T-helper 9 cell (primary cell): ENCODE measurements around the gene STAT3.
"Not testable (repeated sequence)": the region's sequence is repeated elsewhere in the genome, so short reads cannot be mapped to it uniquely, and the experiment has no call there.

ENCODE experiments used
- DNase-seq: peaks from one replicate; pipeline ENCODE4 v3.0.0-alpha.2; 2020

The STAT3 gene

GRCh38 chr17:42346481-42346880, 41.8 kb downstream of the STAT3 start:
- DNase-seq = no peak

GRCh38 chr17:42345396-42346073, 42.7 kb downstream of the STAT3 start:
- DNase-seq = no peak

- no peak for DNase-seq
These were observed 45.8 kb downstream of the STAT3 start for GRCh38 chr17:42342242-42343008.

- no peak for DNase-seq
These were observed 46.7 kb downstream of the STAT3 start for GRCh38 chr17:42341568-42341967.

- DNase-seq = no peak
These were observed 47.5 kb downstream of the STAT3 start for GRCh38 chr17:42340691-42341127.

GRCh38 chr17:42339221-42339620, 49.0 kb downstream of the STAT3 start:
- DNase-seq = no peak

- no peak for DNase-seq
These were observed 49.7 kb downstream of the STAT3 start for GRCh38 chr17:42338427-42338985.

GRCh38 chr17:42337442-42337841, 50.8 kb downstream of the STAT3 start:
- DNase-seq = peak; percentile 50

- no peak for DNase-seq
These were observed 53.6 kb downstream of the STAT3 start for GRCh38 chr17:42334677-42335076.

GRCh38 chr17:42333053-42333452, 55.2 kb downstream of the STAT3 start:
- DNase-seq = no peak

- DNase-seq = no peak
These were observed 58.9 kb downstream of the STAT3 start for GRCh38 chr17:42329025-42329976.

- DNase-seq = no peak
These were observed 63.2 kb downstream of the STAT3 start for GRCh38 chr17:42325026-42325425.

- DNase-seq = no peak
These were observed 64.9 kb downstream of the STAT3 start for GRCh38 chr17:42323268-42323773.

- DNase-seq = peak; percentile 96
These were observed 65.6 kb downstream of the STAT3 start for GRCh38 chr17:42322382-42323267.

- no peak for DNase-seq
These were observed 66.7 kb downstream of the STAT3 start for GRCh38 chr17:42321555-42321954.

- DNase-seq = not testable (repeated sequence)
These were observed 70.3 kb downstream of the STAT3 start for GRCh38 chr17:42317967-42318366.

- DNase-seq = no peak
These were observed 70.9 kb downstream of the STAT3 start for GRCh38 chr17:42317266-42317845.

GRCh38 chr17:42316755-42317154, 71.5 kb downstream of the STAT3 start:
- DNase-seq = no peak

- DNase-seq = no peak
These were observed 72.7 kb downstream of the STAT3 start for GRCh38 chr17:42315402-42316156.
